Mesothelial cell of epicardium (in vitro differentiated cells): ENCODE results near the gene TES. TPM values are rescaled to one million over a fixed set of nuclear protein-coding genes. Genes with fewer than 3 reads are reported as not detected.
A peak's percentile ranks its signal among the peaks of the same experiment; 100 is the strongest.

Experiments used
- DNase-seq, 2 experiments: peaks; one replicate each; pipeline ENCODE4 v3.0.0; 2021; ENCODE audit warnings: low spot score in 2 of 2; ENCODE audit not compliant: unreplicated experiment in 2 of 2
- H3K27ac Mint-ChIP-seq: 2 replicates; pipeline ENCODE4 v1.8.0; 2021; ENCODE audit warnings: mixed read lengths
- H3K27me3 Mint-ChIP-seq: 2 replicates; pipeline ENCODE4 v1.8.0; 2021; ENCODE audit warnings: low read depth, mixed read lengths
- H3K36me3 Mint-ChIP-seq: 2 replicates; pipeline ENCODE4 v1.8.0; 2021; ENCODE audit warnings: mixed read lengths
- H3K4me1 Mint-ChIP-seq: 2 replicates; pipeline ENCODE4 v1.8.0; 2021; ENCODE audit warnings: mixed read lengths
- H3K4me3 Mint-ChIP-seq: 2 replicates; pipeline ENCODE4 v1.8.0; 2021; ENCODE audit warnings: mild to moderate bottlenecking, moderate library complexity, mixed read lengths
- H3K9me3 Mint-ChIP-seq: 2 replicates; pipeline ENCODE4 v1.8.0; 2021; ENCODE audit warnings: mixed read lengths
- total RNA-seq: library from RNA; stranded (reverse); gene quantifications from 3 replicates; pipeline ENCODE4 v1.2.1, GENCODE V29; 2021
- TF ChIP-seq, protein P1 (sequence below): fragments of 200-600 bp; sonication (generic); IDR thresholded peaks from one replicate; pipeline ENCODE4 v1.5.0; 2021; ENCODE audit warnings: antibody characterized with exemption; ENCODE audit not compliant: unreplicated experiment

The TES gene
- total RNA-seq, 1 donor from 2014 or later: 131 TPM

DNA sequence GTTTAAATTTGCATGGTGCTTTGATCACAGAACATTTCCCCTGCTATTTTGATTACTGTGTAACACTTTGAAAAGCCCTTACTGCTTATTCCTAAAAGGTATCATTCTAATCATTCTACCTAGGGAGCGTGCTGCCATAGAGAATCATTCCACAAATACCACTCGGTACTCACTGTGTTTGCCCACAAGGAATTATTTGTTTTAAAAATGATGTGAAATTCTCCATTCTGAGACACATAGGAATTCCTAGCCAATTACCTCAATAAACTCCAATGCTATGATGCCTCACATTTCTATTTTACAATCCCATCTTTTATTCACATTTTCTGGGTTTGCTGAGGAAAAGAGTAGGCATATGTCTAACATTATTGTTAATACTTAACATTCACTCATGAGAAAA, 16.2 kb upstream of the TES start:
- Mint-ChIP-seq H3K9me3 (peaks cover 12% of the 10 kb centered on the region), H3K27ac (no peak overlapping the region), H3K36me3 (no peaks in the 10 kb centered on the region), H3K4me1 (peaks cover 13% of the 10 kb centered on the region), H3K4me3 (no peak overlapping the region), H3K27me3 (no peaks in the 10 kb centered on the region)
- DNase-seq: no peak
- TF ChIP-seq, protein P1, sequence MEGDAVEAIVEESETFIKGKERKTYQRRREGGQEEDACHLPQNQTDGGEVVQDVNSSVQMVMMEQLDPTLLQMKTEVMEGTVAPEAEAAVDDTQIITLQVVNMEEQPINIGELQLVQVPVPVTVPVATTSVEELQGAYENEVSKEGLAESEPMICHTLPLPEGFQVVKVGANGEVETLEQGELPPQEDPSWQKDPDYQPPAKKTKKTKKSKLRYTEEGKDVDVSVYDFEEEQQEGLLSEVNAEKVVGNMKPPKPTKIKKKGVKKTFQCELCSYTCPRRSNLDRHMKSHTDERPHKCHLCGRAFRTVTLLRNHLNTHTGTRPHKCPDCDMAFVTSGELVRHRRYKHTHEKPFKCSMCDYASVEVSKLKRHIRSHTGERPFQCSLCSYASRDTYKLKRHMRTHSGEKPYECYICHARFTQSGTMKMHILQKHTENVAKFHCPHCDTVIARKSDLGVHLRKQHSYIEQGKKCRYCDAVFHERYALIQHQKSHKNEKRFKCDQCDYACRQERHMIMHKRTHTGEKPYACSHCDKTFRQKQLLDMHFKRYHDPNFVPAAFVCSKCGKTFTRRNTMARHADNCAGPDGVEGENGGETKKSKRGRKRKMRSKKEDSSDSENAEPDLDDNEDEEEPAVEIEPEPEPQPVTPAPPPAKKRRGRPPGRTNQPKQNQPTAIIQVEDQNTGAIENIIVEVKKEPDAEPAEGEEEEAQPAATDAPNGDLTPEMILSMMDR: no peak

DNA sequence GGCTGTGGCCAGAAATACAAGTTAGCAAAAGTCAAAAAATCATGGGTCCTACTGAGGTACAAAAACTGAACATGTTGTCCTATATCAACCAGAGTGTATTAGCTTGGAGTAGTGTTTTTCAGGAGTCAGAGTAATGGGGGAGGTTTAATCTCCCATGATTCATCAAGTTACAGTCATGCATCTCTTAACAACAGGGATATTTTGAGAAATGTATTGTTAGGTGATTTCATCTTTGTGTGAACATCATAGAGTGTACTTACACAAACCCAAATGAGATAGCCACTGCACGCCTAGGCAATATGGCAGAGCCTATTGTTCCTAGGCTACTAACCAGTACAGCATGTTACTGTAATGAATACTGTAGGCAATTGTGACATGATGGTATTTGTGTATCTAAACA, 14.9 kb upstream of the TES start:
- Mint-ChIP-seq H3K9me3 (peaks cover 3% of the 10 kb centered on the region), H3K27me3 (no peaks in the 10 kb centered on the region), H3K4me1 (peaks cover 14% of the 10 kb centered on the region), H3K4me3 (no peak overlapping the region), H3K36me3 (no peaks in the 10 kb centered on the region), H3K27ac (peak overlapping the region; percentile 35)
- no peak for DNase-seq
- TF ChIP-seq, protein P1: no peak

DNA sequence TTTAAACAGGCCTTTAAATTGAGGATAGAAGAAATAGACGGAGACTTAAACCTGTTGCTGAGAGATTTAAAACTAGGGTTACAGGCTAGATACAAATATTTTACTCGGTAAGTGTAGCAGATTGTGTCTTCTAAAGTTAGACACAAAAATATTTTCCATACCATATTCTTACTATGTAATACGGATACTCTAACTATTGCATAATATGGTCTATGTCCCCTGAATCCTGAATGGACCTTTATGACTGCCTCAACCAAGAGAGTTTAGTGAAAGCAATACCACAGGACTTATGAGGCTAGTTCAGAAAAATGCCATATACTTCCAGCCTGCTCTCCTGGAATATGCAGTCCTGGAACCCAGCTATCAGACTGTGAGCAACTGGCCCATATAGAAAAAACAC, 13.4 kb upstream of the TES start:
- Mint-ChIP-seq H3K27me3 (no peaks in the 10 kb centered on the region), H3K4me1 (peaks cover 20% of the 10 kb centered on the region), H3K4me3 (no peak overlapping the region), H3K9me3 (peaks cover under 1% of the 10 kb centered on the region), H3K27ac (no peak overlapping the region), H3K36me3 (no peaks in the 10 kb centered on the region)
- DNase-seq: no peak
- TF ChIP-seq, protein P1: no peak

GRCh38 chr7:116197360-116197759, 13.0 kb upstream of the TES start:
- no peak for DNase-seq
- TF ChIP-seq, protein P1: no peak

GRCh38 chr7:116198748-116199410, 11.5 kb upstream of the TES start:
- no peak for DNase-seq
- Mint-ChIP-seq H3K4me1 (peaks cover 16% of the 10 kb centered on the region), H3K36me3 (no peaks in the 10 kb centered on the region), H3K4me3 (no peak overlapping the region), H3K9me3 (no peaks in the 10 kb centered on the region), H3K27ac (no peak overlapping the region), H3K27me3 (no peaks in the 10 kb centered on the region)
- TF ChIP-seq, protein P1: no peak

More at GRCh38 chr7:116197360-116197759, 13.0 kb upstream of the TES start:
- Mint-ChIP-seq H3K36me3 (no peaks in the 10 kb centered on the region), H3K27me3 (no peaks in the 10 kb centered on the region), H3K4me1 (peaks cover 20% of the 10 kb centered on the region), H3K27ac (no peak overlapping the region), H3K9me3 (no peaks in the 10 kb centered on the region), H3K4me3 (no peak overlapping the region)

DNA sequence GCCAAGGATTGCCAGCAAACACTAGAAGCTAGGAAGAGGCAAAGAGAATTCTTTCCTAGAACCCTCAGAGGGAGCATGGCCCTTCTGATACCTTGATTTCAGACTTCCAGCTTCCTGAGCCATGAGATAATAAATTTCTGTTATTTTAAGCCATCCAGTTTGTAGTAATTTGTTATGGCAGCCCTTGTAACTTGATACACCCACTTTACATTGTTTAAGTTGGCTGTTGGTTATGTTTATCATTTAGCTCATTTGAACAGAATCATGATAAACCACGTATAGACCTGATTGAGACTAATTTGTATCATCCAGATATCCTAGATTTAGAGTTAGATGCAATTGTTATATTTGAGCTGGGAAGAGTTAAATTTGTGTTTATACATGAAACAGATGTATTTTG, 9.4 kb upstream of the TES start:
- Mint-ChIP-seq H3K9me3 (no peaks in the 10 kb centered on the region), H3K27ac (no peak overlapping the region), H3K4me3 (no peak overlapping the region), H3K4me1 (peaks cover 12% of the 10 kb centered on the region), H3K36me3 (no peaks in the 10 kb centered on the region), H3K27me3 (no peaks in the 10 kb centered on the region)
- DNase-seq: no peak
- TF ChIP-seq, protein P1: no peak
